SK-N-SH (cell line): ENCODE data around the gene MSMP. TPM values are rescaled to one million over a fixed set of nuclear protein-coding genes. Genes with fewer than 3 reads are reported as not detected.
A peak's percentile ranks its signal among the peaks of the same experiment; 100 is the strongest.

Source experiments
- CTCF ChIP-seq: fragments of 200-600 bp; sonication (generic); IDR thresholded peaks from 2 replicates; pipeline ENCODE4 v1.6.1; 2017; ENCODE audit warnings: antibody characterized with exemption, mild to moderate bottlenecking, moderate library complexity
- FOXJ3 ChIP-seq: sonication (generic); formaldehyde crosslinking; IDR thresholded peaks from 2 replicates; pipeline ENCODE4 v1.5.1; 2020; ENCODE audit warnings: mild to moderate bottlenecking, missing genetic modification reagents
- FOXM1 ChIP-seq: IDR thresholded peaks from 2 replicates; pipeline ENCODE4 v1.4.0; 2012; ENCODE audit warnings: low read depth, mild to moderate bottlenecking
- GABPA ChIP-seq: IDR thresholded peaks from 2 replicates; pipeline ENCODE4 v1.4.0; 2012; ENCODE audit warnings: low read depth, mild to moderate bottlenecking
- IRF3 ChIP-seq: fragments of 150-350 bp; IDR thresholded peaks from 2 replicates; pipeline ENCODE4 v1.6.1; 2016; ENCODE audit warnings: mild to moderate bottlenecking, low read depth, low read length
- MEF2A ChIP-seq: IDR thresholded peaks from 2 replicates; pipeline ENCODE4 v1.4.0; 2012; ENCODE audit warnings: low read depth, borderline replicate concordance
- MXI1 ChIP-seq: IDR thresholded peaks from 2 replicates; pipeline ENCODE4 v1.6.1; 2012; ENCODE audit warnings: mild to moderate bottlenecking, low read depth, low read length, improper control_type of control experiment
- NFIC ChIP-seq: IDR thresholded peaks from 2 replicates; pipeline ENCODE4 v1.4.0; 2012; ENCODE audit warnings: borderline replicate concordance
- RCOR1 ChIP-seq: fragments of 150-350 bp; IDR thresholded peaks from 2 replicates; pipeline ENCODE4 v1.6.1; 2017; ENCODE audit warnings: antibody characterized with exemption, low read length
- RFX5 ChIP-seq: IDR thresholded peaks from 2 replicates; pipeline ENCODE4 v1.6.1; 2012; ENCODE audit warnings: mild to moderate bottlenecking, improper control_type of control experiment, low read length
- SIN3A ChIP-seq: IDR thresholded peaks from 2 replicates; pipeline ENCODE4 v1.6.1; 2012; ENCODE audit warnings: low read depth, mild to moderate bottlenecking, low read length, moderate library complexity, borderline replicate concordance
- SMC3 ChIP-seq: IDR thresholded peaks from 2 replicates; pipeline ENCODE4 v1.6.1; 2012; ENCODE audit warnings: low read depth, low read length, improper control_type of control experiment
- TCF12 ChIP-seq: IDR thresholded peaks from 2 replicates; pipeline ENCODE4 v1.4.0; 2012
- USF2 ChIP-seq: fragments of 150-350 bp; IDR thresholded peaks from 2 replicates; pipeline ENCODE4 v1.6.1; 2017; ENCODE audit warnings: antibody characterized with exemption, low read length, low read depth, borderline replicate concordance
- YY1 ChIP-seq: IDR thresholded peaks from 2 replicates; pipeline ENCODE4 v1.4.0; 2012; ENCODE audit warnings: low read depth, mild to moderate bottlenecking
- ZBTB33 ChIP-seq: IDR thresholded peaks from 2 replicates; pipeline ENCODE4 v1.4.0; 2012; ENCODE audit warnings: low read depth, borderline replicate concordance
- polyA plus RNA-seq, 3 experiments: library from polyadenylated mRNA; depleted of rRNA; stranded (reverse); fragments of >200 nt; gene quantifications; 2 replicates each; pipeline ENCODE4 v1.2.3, GENCODE V29; 2012
- TF ChIP-seq, protein P1 (sequence below): IDR thresholded peaks from 2 replicates; pipeline ENCODE4; 2012
- TF ChIP-seq, protein P2 (sequence below): IDR thresholded peaks from 2 replicates; pipeline ENCODE4 v1.6.1; 2012; ENCODE audit warnings: mild to moderate bottlenecking, low read depth, low read length, moderate library complexity

MSMP gene
- polyA plus RNA-seq, 1 of the 3 experiments (the other 2 are of a cell fraction), result 1.2 TPM

GRCh38 chr9:35728041-35728971 is 25.8 kb downstream of the MSMP start (continued):
- TF ChIP-seq MXI1 (no peak), CTCF (no peak), RCOR1 (no peak), NFIC (no peak), RFX5 (no peak), SIN3A (no peak), TCF12 (no peak), SMC3 (no peak), MEF2A (peak; percentile 69; the same call in 1 of the 2 replicates), FOXJ3 (CRISPR knock-in tag) (no peak), YY1 (no peak; the same call in 1 of the 2 replicates), ZBTB33 (no peak), GABPA (no peak), FOXM1 (no peak), USF2 (no peak), IRF3 (no peak)
- TF ChIP-seq, protein P1, sequence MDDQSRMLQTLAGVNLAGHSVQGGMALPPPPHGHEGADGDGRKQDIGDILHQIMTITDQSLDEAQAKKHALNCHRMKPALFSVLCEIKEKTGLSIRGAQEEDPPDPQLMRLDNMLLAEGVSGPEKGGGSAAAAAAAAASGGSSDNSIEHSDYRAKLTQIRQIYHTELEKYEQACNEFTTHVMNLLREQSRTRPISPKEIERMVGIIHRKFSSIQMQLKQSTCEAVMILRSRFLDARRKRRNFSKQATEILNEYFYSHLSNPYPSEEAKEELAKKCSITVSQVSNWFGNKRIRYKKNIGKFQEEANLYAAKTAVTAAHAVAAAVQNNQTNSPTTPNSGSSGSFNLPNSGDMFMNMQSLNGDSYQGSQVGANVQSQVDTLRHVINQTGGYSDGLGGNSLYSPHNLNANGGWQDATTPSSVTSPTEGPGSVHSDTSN, result peak; percentile 66
- TF ChIP-seq, protein P2, sequence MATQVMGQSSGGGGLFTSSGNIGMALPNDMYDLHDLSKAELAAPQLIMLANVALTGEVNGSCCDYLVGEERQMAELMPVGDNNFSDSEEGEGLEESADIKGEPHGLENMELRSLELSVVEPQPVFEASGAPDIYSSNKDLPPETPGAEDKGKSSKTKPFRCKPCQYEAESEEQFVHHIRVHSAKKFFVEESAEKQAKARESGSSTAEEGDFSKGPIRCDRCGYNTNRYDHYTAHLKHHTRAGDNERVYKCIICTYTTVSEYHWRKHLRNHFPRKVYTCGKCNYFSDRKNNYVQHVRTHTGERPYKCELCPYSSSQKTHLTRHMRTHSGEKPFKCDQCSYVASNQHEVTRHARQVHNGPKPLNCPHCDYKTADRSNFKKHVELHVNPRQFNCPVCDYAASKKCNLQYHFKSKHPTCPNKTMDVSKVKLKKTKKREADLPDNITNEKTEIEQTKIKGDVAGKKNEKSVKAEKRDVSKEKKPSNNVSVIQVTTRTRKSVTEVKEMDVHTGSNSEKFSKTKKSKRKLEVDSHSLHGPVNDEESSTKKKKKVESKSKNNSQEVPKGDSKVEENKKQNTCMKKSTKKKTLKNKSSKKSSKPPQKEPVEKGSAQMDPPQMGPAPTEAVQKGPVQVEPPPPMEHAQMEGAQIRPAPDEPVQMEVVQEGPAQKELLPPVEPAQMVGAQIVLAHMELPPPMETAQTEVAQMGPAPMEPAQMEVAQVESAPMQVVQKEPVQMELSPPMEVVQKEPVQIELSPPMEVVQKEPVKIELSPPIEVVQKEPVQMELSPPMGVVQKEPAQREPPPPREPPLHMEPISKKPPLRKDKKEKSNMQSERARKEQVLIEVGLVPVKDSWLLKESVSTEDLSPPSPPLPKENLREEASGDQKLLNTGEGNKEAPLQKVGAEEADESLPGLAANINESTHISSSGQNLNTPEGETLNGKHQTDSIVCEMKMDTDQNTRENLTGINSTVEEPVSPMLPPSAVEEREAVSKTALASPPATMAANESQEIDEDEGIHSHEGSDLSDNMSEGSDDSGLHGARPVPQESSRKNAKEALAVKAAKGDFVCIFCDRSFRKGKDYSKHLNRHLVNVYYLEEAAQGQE, result 0 out of 2 replicates have a peak, but pooled peaks have one; percentile 43
- TF ChIP-seq, all 33 proteins: peak for 10
